22Rv1 (cell line): ENCODE results near the gene ELMO3.

Experiments used
- H3K27ac ChIP-seq: fragments of 450-650 bp; 2 replicates; pipeline ENCODE4 v1.5.1; 2017
- CTCF ChIP-seq: fragments of 450-650 bp; IDR thresholded peaks from 2 replicates; pipeline ENCODE4 v1.5.1; 2017; ENCODE audit warnings: mild to moderate bottlenecking
- ZFX ChIP-seq: fragments of 450-650 bp; IDR thresholded peaks from 2 replicates; pipeline ENCODE4 v1.6.1; 2017; ENCODE audit warnings: antibody characterized with exemption, borderline replicate concordance

ELMO3 gene

GRCh38 chr16:67183627-67184452 is 15.1 kb upstream of the ELMO3 start, which contains the start of gene MATCAP1:
Gene MATCAP1, minus strand, starts transcription at chr16:67183963. Its CDS starts 3,353 bp downstream, at chr16:67180610.
- H3K27ac ChIP-seq: peak within 1 kb of the TSS; percentile 97
- no peak for TF ChIP-seq CTCF
- TF ChIP-seq ZFX: no peak

- no peak for TF ChIP-seq CTCF
- no peak for TF ChIP-seq ZFX
- H3K27ac ChIP-seq: peak overlapping the region; percentile 97
Observed at GRCh38 chr16:67184453-67184994, 14.4 kb upstream of the ELMO3 start.

DNA sequence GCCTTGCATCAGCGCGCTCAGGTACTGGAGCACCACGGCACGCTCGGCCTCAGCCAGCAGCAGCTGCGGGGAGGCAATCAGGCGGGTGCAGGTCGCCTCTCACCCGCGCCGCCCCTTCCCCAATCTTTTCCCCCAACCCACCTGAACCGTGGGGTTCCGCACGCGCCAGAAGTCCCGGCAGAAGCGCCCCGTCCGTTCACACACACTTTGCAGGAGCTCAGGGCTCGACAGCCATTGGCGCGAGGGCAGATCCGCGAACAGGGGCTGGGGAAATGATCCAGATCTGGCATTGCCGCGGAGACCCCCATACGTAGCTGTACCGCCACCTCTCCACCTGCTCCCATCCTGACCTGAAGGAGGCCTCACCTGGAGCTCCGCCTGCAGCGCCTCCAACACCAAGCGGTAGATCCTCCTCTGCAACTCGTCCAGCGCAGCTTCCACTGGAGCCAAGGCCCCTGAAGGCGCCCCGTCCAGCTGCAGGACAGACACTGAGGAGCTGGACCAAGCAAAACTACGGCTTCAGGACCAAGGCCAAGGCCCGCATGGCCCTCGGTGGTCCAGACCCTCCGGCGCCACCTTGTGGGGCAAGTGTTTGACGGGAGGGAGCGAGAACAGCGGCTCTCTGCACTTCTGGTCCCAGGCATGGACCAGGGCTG is 13.8 kb upstream of the ELMO3 start:
- peak overlapping the region; percentile 97 for H3K27ac ChIP-seq
- TF ChIP-seq CTCF: peak; percentile 92
- no peak for TF ChIP-seq ZFX

GRCh38 chr16:67185651-67186134 is 13.2 kb upstream of the ELMO3 start:
- no peak for TF ChIP-seq ZFX
- peak; percentile 47 for TF ChIP-seq CTCF

DNA sequence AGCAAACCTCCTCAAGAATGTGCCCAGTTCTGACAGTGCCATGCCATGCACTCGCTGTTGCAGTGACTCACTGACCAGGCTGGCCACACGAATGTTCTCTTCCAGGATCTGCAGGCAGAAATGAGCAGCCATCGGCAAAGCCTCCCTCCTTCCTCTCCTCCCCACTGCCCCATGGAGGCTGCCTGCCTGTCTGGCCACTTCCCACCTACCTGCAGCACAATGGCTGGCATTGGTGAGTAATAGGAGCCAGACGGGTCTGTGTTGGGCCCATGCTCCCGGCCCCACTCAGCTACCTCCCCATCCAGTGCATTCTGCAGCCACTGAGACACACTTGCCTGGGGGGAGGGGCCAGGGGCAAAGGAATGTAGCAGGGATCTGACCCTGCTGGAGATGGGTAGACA is 12.4 kb upstream of the ELMO3 start:
- TF ChIP-seq ZFX (no peak), CTCF (no peak)
- no peak overlapping the region for H3K27ac ChIP-seq

More at GRCh38 chr16:67185651-67186134, 13.2 kb upstream of the ELMO3 start:
- H3K27ac ChIP-seq: peak overlapping the region; percentile 97

DNA sequence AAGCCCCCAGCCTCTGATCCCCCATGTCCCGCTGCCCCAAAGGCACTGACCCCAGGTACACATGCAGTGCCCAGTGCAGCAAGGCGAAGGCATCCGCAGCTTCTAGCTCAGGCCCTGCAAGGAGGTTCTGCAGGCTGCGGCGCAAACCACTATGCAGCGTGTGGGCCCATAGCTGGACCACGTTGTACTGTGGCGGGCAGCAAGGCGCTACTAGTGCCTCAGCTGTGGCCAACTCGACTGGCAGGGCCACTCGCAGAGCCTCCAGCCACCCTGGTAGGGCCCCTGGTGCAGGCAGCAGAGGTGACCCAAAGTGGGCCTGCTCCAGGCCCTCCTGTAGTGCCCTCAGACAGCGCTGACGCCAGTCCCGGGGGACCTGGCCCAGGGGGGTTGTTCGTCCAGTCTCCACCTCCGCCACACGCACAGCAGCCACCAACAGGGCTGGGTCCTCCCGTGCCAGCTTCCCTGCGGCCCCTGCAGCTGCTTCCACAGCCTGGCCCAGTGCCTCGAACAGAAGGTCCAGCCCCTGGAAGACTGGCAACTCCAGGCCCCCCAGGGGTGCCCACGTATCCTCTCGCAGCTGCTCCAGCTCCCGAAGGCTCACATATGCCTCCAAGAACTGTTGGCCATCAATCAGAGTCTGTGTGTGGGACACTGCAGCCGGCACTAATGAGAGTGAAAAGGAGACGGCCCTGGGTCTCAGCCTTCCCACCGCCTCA is 11.6 kb upstream of the ELMO3 start:
- no peak for TF ChIP-seq ZFX
- no peak for TF ChIP-seq CTCF
- no peak overlapping the region for H3K27ac ChIP-seq
